ENCODE data around the gene ABCC10.

Gene ABCC10

GRCh38 chr6:43451939-43452338, 24.6 kb downstream of the ABCC10 start:
- Histone ChIP-seq H3K27ac (ENCODE audit: low read depth, low read length) (no peak overlapping the region), H3K27me3 (ENCODE audit: control insufficient read depth, low read length) (peaks cover 12% of the 10 kb centered on the region), H3K4me1 (ENCODE audit: control insufficient read depth, low read length) (peaks cover 16% of the 10 kb centered on the region), H3K9me3 (ENCODE audit: control insufficient read depth, insufficient read depth, low read length) (no peaks in the 10 kb centered on the region; the same call in 1 of the 2 replicates), H3K79me2 (ENCODE audit: control insufficient read depth, low read length) (no peaks in the 10 kb centered on the region), H3F3A (ENCODE audit: control insufficient read depth, insufficient read depth) (peaks cover 7% of the 10 kb centered on the region; the same call in 1 of the 2 replicates), H3K9me2 (replicated peaks; ENCODE audit: control insufficient read depth, low read length) (no peaks in the 10 kb centered on the region), H3K4me3 (ENCODE audit: low read length) (no peak overlapping the region), H3K36me3 (ENCODE audit: control insufficient read depth, low read length) (peaks cover 43% of the 10 kb centered on the region), H3K4me2 (ENCODE audit: low read length) (no peak overlapping the region), H4K20me1 (ENCODE audit: control insufficient read depth, insufficient read depth, low read depth, low read length) (no peaks in the 10 kb centered on the region)
- TF ChIP-seq EZH2phosphoT487 (IDR thresholded peaks at IDR 0.05; ENCODE audit: borderline replicate concordance, low read length): no peak
- TF ChIP-seq CTCF (IDR thresholded peaks at IDR 0.05; ENCODE audit: low read depth, low read length, poor library complexity, severe bottlenecking): no peak

GRCh38 chr6:43452896-43453295, 25.6 kb downstream of the ABCC10 start:
- Histone ChIP-seq H3K4me1 (ENCODE audit: control insufficient read depth, low read length) (peaks cover 16% of the 10 kb centered on the region), H4K20me1 (ENCODE audit: control insufficient read depth, insufficient read depth, low read depth, low read length) (no peaks in the 10 kb centered on the region), H3K79me2 (ENCODE audit: control insufficient read depth, low read length) (no peaks in the 10 kb centered on the region), H3K9me3 (ENCODE audit: control insufficient read depth, insufficient read depth, low read length) (no peaks in the 10 kb centered on the region; the same call in 1 of the 2 replicates), H3K27me3 (ENCODE audit: control insufficient read depth, low read length) (peaks cover 12% of the 10 kb centered on the region), H3K36me3 (ENCODE audit: control insufficient read depth, low read length) (peaks cover 34% of the 10 kb centered on the region), H3F3A (ENCODE audit: control insufficient read depth, insufficient read depth) (peaks cover 9% of the 10 kb centered on the region; the same call in 1 of the 2 replicates), H3K4me2 (ENCODE audit: low read length) (no peak overlapping the region), H3K9me2 (replicated peaks; ENCODE audit: control insufficient read depth, low read length) (no peaks in the 10 kb centered on the region), H3K27ac (ENCODE audit: low read depth, low read length) (no peak overlapping the region), H3K4me3 (ENCODE audit: low read length) (no peak overlapping the region)
- no peak for TF ChIP-seq CTCF (IDR thresholded peaks at IDR 0.05; ENCODE audit: low read depth, low read length, poor library complexity, severe bottlenecking)
- no peak for TF ChIP-seq EZH2phosphoT487 (IDR thresholded peaks at IDR 0.05; ENCODE audit: borderline replicate concordance, low read length)

GRCh38 chr6:43453831-43454230, 26.5 kb downstream of the ABCC10 start:
- H3K4me2 ChIP-seq (ENCODE audit: low read length): peak overlapping the region; percentile 79; the same call in 1 of the 2 replicates

More at GRCh38 chr6:43453831-43454230, 26.5 kb downstream of the ABCC10 start:
- Histone ChIP-seq H3K79me2 (ENCODE audit: control insufficient read depth, low read length) (no peaks in the 10 kb centered on the region), H3F3A (ENCODE audit: control insufficient read depth, insufficient read depth) (peaks cover 9% of the 10 kb centered on the region; the same call in 1 of the 2 replicates), H3K9me2 (replicated peaks; ENCODE audit: control insufficient read depth, low read length) (no peaks in the 10 kb centered on the region), H3K36me3 (ENCODE audit: control insufficient read depth, low read length) (peaks cover 25% of the 10 kb centered on the region), H3K4me1 (ENCODE audit: control insufficient read depth, low read length) (peaks cover 16% of the 10 kb centered on the region), H3K27me3 (ENCODE audit: control insufficient read depth, low read length) (peaks cover 12% of the 10 kb centered on the region), H3K27ac (ENCODE audit: low read depth, low read length) (no peak overlapping the region), H4K20me1 (ENCODE audit: control insufficient read depth, insufficient read depth, low read depth, low read length) (no peaks in the 10 kb centered on the region), H3K4me3 (ENCODE audit: low read length) (no peak overlapping the region), H3K9me3 (ENCODE audit: control insufficient read depth, insufficient read depth, low read length) (no peaks in the 10 kb centered on the region; the same call in 1 of the 2 replicates)
- TF ChIP-seq EZH2phosphoT487 (IDR thresholded peaks at IDR 0.05; ENCODE audit: borderline replicate concordance, low read length) (no peak), CTCF (IDR thresholded peaks at IDR 0.05; ENCODE audit: low read depth, low read length, poor library complexity, severe bottlenecking) (no peak)

All from DOHH2 (cell line).